ENCODE measurements around the gene COA7.

DNA sequence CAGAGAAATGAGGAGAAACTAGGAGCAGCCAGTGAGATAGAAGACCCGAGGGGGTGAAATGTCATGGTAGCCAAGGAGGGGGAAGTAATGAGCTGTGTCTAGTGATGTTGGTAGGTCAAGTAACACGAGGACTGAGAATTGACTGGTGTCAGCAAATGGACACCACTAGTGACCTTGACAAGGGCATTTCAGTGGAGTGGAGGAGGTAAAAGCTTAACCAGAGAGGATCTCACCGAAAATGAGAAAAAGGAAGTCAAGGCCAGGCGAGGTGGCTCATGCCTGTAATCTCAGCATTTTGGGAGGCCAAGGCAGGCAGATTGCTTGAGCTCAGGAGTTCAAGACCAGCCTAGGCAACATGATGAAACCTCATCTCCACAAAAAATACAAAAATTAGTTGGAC is 25.1 kb upstream of the COA7 start:
- TF ChIP-seq, protein P1, sequence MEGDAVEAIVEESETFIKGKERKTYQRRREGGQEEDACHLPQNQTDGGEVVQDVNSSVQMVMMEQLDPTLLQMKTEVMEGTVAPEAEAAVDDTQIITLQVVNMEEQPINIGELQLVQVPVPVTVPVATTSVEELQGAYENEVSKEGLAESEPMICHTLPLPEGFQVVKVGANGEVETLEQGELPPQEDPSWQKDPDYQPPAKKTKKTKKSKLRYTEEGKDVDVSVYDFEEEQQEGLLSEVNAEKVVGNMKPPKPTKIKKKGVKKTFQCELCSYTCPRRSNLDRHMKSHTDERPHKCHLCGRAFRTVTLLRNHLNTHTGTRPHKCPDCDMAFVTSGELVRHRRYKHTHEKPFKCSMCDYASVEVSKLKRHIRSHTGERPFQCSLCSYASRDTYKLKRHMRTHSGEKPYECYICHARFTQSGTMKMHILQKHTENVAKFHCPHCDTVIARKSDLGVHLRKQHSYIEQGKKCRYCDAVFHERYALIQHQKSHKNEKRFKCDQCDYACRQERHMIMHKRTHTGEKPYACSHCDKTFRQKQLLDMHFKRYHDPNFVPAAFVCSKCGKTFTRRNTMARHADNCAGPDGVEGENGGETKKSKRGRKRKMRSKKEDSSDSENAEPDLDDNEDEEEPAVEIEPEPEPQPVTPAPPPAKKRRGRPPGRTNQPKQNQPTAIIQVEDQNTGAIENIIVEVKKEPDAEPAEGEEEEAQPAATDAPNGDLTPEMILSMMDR (IDR thresholded peaks at IDR 0.05): no peak
- no peak for TF ChIP-seq POLR2AphosphoS5 (IDR thresholded peaks at IDR 0.05)

All from stomach (tissue), 4 donors.